Body of pancreas (tissue), 2 donors: Measurements from ENCODE around the gene TUNAR. TPM values are rescaled to one million over a fixed set of nuclear protein-coding genes. Genes with fewer than 3 reads are reported as not detected.

Experiments
- total RNA-seq, 2 donors: library from RNA; depleted of rRNA; stranded (reverse); fragments of >200 nt; gene quantifications; one replicate each; pipeline ENCODE4 v1.1.0, GENCODE V29; 2016

The TUNAR gene
- total RNA-seq, 2 donors from 2014 or later: 1.0 TPM; not detected in 1

Other genes with a start within 250 kb of the TUNAR start
- not detected for gene TCL1B, start 190.4 kb upstream of the TUNAR start, total RNA-seq
- not detected for gene TCL1A, start 162.7 kb upstream of the TUNAR start, total RNA-seq
- 1 to 10 TPM; 4.4 to 4.6 TPM for gene C14orf132, start 162.5 kb downstream of the TUNAR start, total RNA-seq